ENCODE measurements around the gene PTPN9.
"Not testable (repeated sequence)": the region's sequence is repeated elsewhere in the genome, so short reads cannot be mapped to it uniquely, and the experiment has no call there.

PTPN9 gene

DNA sequence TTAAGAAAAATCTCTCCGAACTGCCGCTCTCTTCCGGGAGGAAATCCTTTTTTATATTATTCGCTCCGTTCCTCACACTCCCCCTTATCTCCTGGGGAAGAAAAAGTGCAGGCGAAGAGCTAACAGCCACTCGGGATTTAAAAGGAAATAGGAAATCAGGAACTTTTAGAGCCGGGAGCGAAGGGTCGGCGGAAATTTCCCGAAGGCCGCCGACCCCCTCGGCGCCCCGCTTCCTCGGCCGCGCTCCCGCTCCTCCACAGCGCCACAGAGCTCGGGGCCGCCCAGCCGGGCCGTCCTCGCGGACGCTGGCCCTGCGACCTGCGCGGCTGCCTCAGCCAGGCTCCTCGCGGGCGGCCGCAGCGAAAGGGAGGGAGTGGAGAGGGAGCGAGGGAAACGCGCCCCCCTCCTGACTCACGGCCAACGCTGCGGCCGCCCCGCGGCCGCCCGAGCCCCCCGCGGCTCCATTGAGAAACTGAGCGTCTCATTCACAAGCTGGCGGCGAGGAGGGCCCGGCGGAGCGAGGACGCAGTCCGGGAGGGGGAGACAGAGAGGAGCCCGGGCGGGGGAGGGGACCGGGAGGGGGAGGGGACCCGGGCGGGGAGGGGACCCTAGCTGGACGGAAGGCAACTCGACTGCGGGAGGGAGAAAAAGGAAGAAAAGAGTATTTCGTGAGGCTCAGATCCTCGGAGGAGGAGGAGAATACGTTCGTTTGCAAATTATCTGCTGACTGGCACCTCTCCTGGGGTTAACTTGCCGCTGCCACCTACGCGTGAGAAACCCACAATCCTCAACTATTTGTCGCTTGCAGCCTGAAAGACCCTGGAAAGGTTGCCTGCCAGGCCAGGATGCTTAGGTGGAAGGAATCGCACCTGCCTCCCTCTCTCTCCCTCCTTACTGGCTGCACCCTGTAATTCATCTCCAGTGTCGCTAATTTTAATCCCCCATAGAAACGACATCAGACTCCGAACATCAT, at the start of gene PTPN9:
TSS of gene PTPN9 (minus strand) at position 368 of the 973 bp plus-strand sequence. CDS start 539 bp downstream, outside the sequence.
- peak; percentile 39 for DNase-seq

DNA sequence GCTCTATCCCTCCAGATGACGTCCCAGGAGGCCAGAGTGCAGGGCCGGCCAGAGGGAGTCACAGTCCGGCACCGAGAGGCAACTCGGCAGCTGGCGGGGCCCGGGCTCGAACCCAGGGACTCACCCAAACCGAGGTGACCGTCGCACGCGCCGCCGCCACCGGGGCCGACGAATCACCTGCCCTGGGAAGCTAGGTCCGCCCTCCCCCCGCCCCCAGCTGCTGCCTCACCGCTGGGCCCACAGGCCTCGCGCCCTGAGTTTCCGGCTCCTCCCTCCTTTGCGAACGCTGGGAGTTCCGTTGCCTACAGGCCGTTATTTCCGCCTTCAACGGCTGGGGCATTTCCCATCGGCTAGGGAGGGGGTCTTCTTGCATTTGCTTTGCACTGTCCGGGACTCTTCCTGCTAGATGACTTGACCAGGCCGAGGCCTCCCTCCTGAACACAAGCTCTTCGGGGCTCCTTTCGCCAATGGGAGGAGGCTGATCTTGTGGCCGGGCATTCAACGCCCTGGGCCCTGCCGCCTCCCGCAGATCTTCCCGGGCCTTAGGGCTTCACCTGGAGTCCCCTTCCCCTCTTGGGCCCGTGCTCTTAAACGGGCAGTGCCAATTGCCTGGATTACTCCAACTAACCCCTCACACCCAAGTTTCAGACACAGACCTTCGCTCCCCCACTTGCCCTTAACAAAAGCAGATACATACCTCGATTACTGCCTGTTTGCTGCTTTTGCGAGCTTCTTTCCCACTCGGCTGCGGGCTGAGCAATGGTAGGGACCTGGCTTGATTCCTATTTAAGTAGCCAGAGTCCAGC, 46.6 kb upstream of the PTPN9 start, which contains the start of gene SNUPN:
TSS of gene SNUPN (minus strand) at position 184 of the 806 bp plus-strand sequence. CDS start 4,674 bp downstream, outside the sequence.
- DNase-seq: peak; percentile 90

DNA sequence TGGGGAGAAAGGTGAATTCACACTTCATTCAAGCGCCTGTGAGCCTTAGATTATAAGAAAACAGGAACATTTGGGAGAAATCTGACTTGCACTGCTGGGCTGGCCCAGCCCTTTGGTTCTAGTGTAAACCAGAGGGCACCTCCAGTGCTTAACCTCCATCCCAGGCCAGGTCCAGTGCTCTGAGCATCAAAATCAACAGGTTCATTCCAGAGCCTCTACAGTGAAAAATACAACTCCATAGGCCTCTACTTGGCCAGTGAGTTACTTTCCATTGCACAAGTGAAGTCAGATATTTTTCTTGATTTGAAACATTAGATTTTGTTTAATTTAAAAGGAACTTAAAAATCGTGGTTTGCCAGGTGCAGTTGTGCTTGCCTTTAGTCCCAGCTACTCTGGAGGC, 43.4 kb upstream of the PTPN9 start:
- DNase-seq: no peak

- peak; percentile 38 for DNase-seq
Observed at GRCh38 chr15:75620841-75621391, 41.8 kb upstream of the PTPN9 start.

GRCh38 chr15:75620058-75620820, 41.1 kb upstream of the PTPN9 start:
- DNase-seq: peak; percentile 23

DNA sequence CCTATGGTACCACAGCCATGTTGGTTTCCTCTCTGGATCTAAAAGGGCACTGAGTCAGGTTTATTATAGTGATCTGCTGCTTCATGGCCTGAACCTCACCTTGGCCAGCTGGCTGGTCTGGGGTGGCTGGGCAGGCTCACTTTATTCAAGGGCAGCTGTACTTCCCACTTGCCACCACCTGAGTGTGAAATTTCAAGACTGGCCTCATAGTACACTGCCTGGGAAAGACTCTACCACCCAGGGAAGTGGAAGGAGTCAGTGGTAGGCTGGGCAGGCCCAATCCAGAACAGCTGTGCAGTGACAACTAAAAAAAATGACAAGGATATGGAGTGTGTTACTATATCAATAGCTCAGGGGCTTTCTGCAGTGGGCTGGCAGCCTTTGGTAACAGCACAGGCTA, 37.7 kb upstream of the PTPN9 start:
- DNase-seq: no peak

DNA sequence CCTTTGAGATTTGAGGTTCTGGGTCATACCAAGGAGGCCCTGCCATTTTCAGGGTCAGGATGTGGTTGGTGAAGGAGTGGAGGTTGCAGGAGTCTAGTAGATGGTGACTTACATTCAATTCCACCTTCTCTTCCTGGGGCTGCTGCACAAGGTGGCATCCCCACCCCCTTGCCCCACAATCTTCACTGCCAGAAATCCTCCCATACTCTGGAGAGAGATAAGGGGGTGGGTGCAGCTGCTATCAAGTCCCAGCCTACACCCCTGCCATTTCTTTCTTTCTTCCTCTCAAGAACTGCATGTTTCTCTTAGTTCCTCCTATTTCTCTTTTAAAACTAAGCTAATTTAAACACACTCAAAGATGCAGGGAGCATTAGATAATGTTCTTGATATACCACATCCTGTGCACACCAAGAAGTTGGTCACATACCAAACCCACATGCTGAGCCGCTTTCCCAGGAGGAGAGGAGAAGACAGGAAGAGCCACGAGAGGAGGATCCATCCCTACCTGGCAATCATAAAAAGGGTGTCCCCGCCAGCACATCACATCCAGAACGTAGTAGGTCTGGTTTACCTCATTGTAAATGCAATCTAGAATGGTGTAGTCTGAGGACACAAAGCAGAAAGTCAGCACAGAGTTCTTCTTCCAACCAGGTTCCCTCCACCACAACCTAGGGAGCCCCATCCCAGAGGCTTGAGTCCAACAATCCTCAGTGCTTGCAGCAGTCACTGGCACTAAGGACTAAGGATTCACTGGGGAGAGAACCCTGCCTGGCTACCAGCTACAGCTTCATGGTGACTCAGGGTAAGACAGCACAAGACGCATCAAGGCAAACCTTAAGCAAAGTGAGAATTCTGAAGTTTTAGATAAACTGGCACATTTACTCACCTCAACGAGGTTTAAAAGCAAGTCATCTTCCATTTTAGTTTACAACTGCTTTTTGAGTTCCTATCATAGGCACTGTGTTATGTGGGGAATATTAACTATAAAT, 27.9 kb upstream of the PTPN9 start:
- peak; percentile 36 for DNase-seq

DNA sequence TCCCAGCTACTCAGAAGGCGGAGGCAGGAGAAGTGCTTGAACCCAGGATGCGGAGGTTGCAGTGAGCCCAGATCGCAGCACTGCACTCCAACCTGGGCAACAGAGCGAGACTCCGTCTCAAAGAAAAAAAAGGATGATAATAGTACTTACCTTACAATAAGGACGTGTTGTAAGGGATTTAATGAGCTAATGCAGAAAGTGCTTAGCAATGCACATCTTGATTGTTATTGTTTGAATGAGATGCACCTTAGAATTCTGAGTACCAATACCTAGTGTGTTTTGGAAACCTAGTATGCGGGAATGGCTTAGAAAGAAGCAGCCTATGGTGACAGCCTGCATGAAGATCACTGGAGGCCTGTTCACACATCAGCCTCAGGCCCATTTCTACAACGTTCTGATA, 26.9 kb upstream of the PTPN9 start:
- no peak for DNase-seq

DNA sequence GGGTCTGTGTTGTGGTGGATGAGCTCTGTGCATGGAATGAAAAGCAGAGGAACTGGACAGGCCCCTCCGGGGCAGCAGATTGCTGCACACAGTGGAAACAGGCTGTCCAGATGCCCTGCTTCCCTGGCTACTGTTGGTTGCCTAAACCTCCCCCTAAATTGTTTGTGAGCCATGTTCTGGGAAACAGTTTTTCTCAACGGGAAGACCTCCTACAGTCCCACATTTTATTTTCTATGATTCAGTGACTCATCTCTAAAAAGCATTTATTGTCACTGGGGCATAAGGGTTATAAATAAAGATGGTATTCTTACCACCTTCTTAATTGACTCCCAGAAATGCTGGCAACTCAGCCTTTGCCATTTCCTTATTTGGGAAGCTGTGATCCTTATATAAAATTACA, 20.3 kb upstream of the PTPN9 start:
- DNase-seq: no peak

DNA sequence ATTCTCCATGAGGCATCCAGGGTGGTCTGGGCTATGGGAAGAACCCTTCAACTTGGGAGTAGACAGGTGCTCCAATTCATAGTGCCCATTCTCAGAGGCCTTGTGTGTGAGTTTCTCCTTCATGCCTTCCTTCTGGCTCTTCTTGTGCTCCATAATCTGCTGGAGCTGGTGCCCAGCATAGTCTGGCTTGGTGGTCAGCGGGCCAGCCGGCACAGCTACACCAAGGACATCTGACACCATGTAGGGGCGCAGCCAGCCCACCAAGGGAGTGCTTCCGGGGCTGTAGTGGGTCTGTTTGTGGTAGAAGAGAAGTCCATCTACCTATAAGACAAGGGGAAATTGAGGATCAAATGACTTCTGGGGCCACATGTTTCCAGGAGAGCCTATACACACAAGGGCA, 19.2 kb upstream of the PTPN9 start:
- no peak for DNase-seq

- DNase-seq: peak; percentile 24
Observed at GRCh38 chr15:75597667-75598341, 18.7 kb upstream of the PTPN9 start.

DNA sequence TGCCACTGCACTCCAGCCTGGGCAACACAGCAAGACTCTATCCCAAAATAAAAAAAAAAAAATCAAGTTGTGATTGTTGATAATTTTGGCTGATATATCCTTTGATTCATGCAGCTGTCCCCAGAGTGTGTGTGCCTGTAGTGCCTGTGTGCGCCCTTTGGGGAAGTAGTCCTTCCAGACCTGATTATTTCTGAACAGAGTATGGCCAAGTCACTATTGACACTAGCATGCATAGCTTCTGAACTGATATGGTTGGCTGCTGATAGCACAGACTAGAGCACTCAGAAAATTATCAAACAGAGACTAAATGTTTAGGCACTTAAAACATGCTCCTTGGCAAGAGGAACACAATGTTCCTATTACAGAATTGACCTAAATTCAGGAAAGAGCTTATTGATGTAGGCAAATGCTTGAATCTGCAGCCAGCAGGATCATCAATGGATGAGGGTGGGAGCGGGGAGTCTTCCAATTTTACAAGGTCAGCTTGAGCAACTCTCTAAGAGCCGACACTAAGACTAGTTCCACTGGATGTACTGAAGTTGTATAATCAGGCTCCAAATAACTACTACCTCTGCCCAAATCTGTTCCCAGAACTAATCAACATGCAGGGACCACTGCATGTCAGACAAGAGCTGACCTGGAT, 17.7 kb upstream of the PTPN9 start:
- no peak for DNase-seq

DNA sequence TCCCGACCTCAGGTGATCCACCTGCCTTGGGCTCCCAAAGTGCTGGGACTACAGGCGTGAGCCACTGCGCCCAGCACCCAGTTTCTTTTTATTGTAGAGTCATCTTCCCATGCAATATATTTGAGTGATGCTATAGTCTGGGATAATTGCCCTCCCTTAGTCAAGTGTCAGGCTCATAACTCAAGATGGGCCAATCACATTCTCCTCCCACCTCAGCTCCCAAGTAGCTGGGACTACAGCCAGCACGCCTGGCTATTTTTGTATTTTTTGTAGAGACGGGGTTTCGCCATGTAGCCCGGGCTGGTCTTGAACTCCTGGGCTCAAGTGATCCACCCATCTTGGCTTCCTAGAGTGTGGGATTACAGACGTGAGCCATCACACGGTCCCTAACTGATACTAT, 15.2 kb upstream of the PTPN9 start:
- DNase-seq: no peak

DNA sequence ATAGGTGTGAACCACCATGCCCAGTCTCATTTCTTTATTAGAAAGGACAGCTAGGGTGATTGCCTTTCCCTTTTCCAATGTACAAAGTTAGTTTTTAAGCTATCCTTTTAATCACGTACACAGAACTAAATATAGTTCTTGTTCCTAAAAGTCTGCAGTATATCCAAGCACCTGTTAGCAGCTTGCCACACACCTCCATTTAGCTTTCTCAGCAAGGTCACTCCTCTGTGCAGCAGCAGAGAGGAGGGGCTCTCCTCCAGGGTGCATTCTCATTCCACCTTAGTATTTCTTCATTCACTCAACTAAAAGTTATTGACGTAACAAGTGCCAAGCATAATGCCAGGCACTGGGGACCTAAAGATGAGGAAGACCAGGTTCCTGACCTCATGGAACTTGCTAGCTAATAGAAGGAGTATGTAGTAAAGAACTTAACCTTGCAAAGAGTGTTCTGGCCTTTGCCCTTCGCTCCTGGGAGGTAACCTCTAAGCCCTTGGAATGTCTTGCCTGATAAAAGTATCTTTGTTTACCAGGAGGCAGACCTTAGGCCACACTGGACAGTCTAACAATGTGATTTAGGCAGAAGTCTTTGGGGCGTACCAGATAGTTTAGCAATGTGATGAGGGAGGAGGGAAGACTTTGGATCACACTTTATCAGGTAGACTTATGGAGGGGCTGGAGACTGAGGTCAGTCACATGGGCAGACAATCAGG, 12.7 kb upstream of the PTPN9 start:
- no peak for DNase-seq

- no peak for DNase-seq
Observed at GRCh38 chr15:75590239-75590638, 11.1 kb upstream of the PTPN9 start.

GRCh38 chr15:75589071-75589470, 10.0 kb upstream of the PTPN9 start:
- no peak for DNase-seq

DNA sequence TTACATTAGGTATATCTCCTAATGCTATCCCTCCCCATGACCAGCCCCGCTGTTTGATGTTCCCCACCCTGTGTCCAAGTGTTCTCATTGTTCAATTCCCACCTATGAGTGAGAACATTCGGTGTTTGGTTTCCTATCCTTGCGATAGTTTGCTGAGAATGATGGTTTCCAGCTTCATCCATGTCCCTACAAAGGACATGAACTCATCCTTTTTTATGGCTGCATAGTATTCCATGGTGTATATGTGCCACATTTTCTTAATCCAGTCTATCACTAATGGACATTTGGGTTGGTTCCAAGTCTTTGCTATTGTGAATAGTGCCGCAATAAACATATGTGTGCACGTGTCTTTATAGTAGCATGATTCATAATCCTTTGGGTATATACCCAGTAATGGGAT, 7.3 kb upstream of the PTPN9 start:
- not testable (repeated sequence) for DNase-seq

DNA sequence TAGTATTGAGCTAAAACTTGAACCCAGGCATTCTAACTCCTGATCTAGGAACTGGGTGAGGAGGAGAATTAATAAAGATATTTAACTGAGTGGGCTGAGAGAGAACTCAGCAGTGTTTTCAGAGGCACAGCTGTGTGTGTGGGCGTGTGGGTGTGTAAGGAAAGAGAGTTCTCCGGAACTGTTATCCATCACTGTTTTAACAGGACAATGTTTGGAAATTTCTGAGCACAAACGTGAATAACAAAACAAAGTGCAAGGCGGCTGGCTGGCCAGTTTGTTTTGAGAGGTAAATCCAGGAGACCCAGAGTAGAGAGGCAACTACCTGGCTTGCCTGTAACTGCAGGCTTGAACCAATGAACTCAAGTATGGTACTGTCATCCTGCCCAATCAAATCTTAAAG, 5.0 kb upstream of the PTPN9 start:
- DNase-seq: no peak

- DNase-seq: no peak
Observed at GRCh38 chr15:75583701-75584100, 4.6 kb upstream of the PTPN9 start.

Measured in GF-D8 (cell line).